ENCODE data around the gene RIN2.

Gene RIN2

DNA sequence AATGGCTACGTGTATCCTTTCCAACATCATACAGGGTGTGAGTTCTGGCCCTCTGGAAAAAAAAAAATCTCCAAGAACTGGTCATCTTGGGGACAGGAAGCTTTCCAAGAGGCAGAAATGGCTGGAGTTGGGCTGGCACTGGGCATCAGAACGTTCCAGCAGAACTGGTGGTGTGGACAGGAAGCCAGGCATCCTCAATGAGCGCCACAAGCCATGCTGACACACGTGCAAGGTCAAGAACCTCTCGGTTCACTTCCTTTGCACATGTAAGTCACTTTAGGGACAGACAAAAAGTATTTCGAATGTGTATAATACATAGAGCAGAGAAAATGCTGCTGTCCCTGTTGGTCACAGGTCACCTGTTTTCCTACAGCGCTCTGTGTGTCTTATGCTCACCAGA lies 27.4 kb upstream of the RIN2 start:
- no peaks in the 10 kb centered on the region for H3K27me3 ChIP-seq (ENCODE audit: insufficient read depth, low read length, poor library complexity, severe bottlenecking)
- no peaks in the 10 kb centered on the region for H3K79me2 ChIP-seq (ENCODE audit: insufficient read depth, low read length)
- no peak overlapping the region for H2AFZ ChIP-seq (ENCODE audit: low read length)
- H3K4me3 ChIP-seq (ENCODE audit: low read length, poor library complexity, severe bottlenecking): no peak overlapping the region
- peaks cover 26% of the 10 kb centered on the region for H3K4me1 ChIP-seq (ENCODE audit: insufficient read depth, low read length, poor library complexity, severe bottlenecking)
- H3K9me2 ChIP-seq (replicated peaks; ENCODE audit: low read depth, low read length): no peaks in the 10 kb centered on the region
- TF ChIP-seq EZH2phosphoT487 (IDR thresholded peaks at IDR 0.05; ENCODE audit: borderline replicate concordance): no peak
- no peak overlapping the region for H3K9ac ChIP-seq (ENCODE audit: low read depth, low read length, poor library complexity, severe bottlenecking)
- no peak overlapping the region for H3K4me2 ChIP-seq (ENCODE audit: low read depth, low read length, poor library complexity, severe bottlenecking)
- H3F3A ChIP-seq (ENCODE audit: low read depth): no peaks in the 10 kb centered on the region
- H4K20me1 ChIP-seq (ENCODE audit: insufficient read depth, low read length, poor library complexity, severe bottlenecking): no peaks in the 10 kb centered on the region
- no peaks in the 10 kb centered on the region for H3K36me3 ChIP-seq (ENCODE audit: insufficient read depth, low read length)
- H3K9me3 ChIP-seq (ENCODE audit: insufficient read depth, low read depth, low read length): no peaks in the 10 kb centered on the region

DNA sequence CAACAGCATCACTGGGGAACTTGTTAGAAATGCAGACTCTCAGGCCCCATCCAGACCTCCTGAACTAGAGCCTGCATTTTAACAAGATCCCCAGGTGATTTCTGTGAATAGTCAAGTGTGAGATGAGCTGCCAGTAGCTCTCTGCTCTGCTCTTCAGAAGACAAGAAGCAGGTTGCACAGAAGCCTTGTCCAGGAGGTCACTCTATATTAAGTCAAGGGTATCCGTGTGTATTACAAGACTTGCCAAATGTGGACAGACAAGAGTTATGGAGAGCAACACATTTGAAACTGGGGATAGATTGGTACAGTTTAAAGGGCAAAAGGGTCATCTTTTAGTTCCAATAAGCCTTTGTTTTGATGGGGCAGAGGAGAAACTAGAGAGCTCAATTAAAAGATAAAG lies 23.2 kb upstream of the RIN2 start:
- Histone ChIP-seq H3K9ac (ENCODE audit: low read depth, low read length, poor library complexity, severe bottlenecking) (peak overlapping the region; percentile 60), H2AFZ (ENCODE audit: low read length) (peak overlapping the region; percentile 67; the same call in 1 of the 2 replicates), H3K4me1 (ENCODE audit: insufficient read depth, low read length, poor library complexity, severe bottlenecking) (peaks cover 24% of the 10 kb centered on the region), H3K9me2 (replicated peaks; ENCODE audit: low read depth, low read length) (no peaks in the 10 kb centered on the region), H3K4me3 (ENCODE audit: low read length, poor library complexity, severe bottlenecking) (peak overlapping the region; percentile 28), H3K36me3 (ENCODE audit: insufficient read depth, low read length) (no peaks in the 10 kb centered on the region), H3K9me3 (ENCODE audit: insufficient read depth, low read depth, low read length) (no peaks in the 10 kb centered on the region), H3K27me3 (ENCODE audit: insufficient read depth, low read length, poor library complexity, severe bottlenecking) (no peaks in the 10 kb centered on the region), H3K4me2 (ENCODE audit: low read depth, low read length, poor library complexity, severe bottlenecking) (peak overlapping the region; percentile 60), H3F3A (ENCODE audit: low read depth) (no peaks in the 10 kb centered on the region), H3K79me2 (ENCODE audit: insufficient read depth, low read length) (no peaks in the 10 kb centered on the region), H4K20me1 (ENCODE audit: insufficient read depth, low read length, poor library complexity, severe bottlenecking) (no peaks in the 10 kb centered on the region)
- TF ChIP-seq EZH2phosphoT487 (IDR thresholded peaks at IDR 0.05; ENCODE audit: borderline replicate concordance): no peak
- TF ChIP-seq, protein P1, sequence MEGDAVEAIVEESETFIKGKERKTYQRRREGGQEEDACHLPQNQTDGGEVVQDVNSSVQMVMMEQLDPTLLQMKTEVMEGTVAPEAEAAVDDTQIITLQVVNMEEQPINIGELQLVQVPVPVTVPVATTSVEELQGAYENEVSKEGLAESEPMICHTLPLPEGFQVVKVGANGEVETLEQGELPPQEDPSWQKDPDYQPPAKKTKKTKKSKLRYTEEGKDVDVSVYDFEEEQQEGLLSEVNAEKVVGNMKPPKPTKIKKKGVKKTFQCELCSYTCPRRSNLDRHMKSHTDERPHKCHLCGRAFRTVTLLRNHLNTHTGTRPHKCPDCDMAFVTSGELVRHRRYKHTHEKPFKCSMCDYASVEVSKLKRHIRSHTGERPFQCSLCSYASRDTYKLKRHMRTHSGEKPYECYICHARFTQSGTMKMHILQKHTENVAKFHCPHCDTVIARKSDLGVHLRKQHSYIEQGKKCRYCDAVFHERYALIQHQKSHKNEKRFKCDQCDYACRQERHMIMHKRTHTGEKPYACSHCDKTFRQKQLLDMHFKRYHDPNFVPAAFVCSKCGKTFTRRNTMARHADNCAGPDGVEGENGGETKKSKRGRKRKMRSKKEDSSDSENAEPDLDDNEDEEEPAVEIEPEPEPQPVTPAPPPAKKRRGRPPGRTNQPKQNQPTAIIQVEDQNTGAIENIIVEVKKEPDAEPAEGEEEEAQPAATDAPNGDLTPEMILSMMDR (conservative IDR thresholded peaks at IDR 0.05; ENCODE audit: low read length): no peak

GRCh38 chr20:19735446-19735845 lies 22.6 kb upstream of the RIN2 start:
- Histone ChIP-seq H3K4me1 (ENCODE audit: insufficient read depth, low read length, poor library complexity, severe bottlenecking) (peaks cover 24% of the 10 kb centered on the region), H2AFZ (ENCODE audit: low read length) (peak overlapping the region; percentile 67; the same call in 1 of the 2 replicates), H3F3A (ENCODE audit: low read depth) (no peaks in the 10 kb centered on the region), H4K20me1 (ENCODE audit: insufficient read depth, low read length, poor library complexity, severe bottlenecking) (no peaks in the 10 kb centered on the region), H3K79me2 (ENCODE audit: insufficient read depth, low read length) (no peaks in the 10 kb centered on the region), H3K9me3 (ENCODE audit: insufficient read depth, low read depth, low read length) (no peaks in the 10 kb centered on the region), H3K36me3 (ENCODE audit: insufficient read depth, low read length) (no peaks in the 10 kb centered on the region), H3K4me2 (ENCODE audit: low read depth, low read length, poor library complexity, severe bottlenecking) (peak overlapping the region; percentile 60), H3K9me2 (replicated peaks; ENCODE audit: low read depth, low read length) (no peaks in the 10 kb centered on the region), H3K9ac (ENCODE audit: low read depth, low read length, poor library complexity, severe bottlenecking) (peak overlapping the region; percentile 60), H3K4me3 (ENCODE audit: low read length, poor library complexity, severe bottlenecking) (peak overlapping the region; percentile 45), H3K27me3 (ENCODE audit: insufficient read depth, low read length, poor library complexity, severe bottlenecking) (no peaks in the 10 kb centered on the region)
- TF ChIP-seq, protein P1 (conservative IDR thresholded peaks at IDR 0.05; ENCODE audit: low read length): no peak
- no peak for TF ChIP-seq EZH2phosphoT487 (IDR thresholded peaks at IDR 0.05; ENCODE audit: borderline replicate concordance)

- H3K79me2 ChIP-seq (ENCODE audit: insufficient read depth, low read length): no peaks in the 10 kb centered on the region
- no peak overlapping the region for H3K9ac ChIP-seq (ENCODE audit: low read depth, low read length, poor library complexity, severe bottlenecking)
- H3K4me2 ChIP-seq (ENCODE audit: low read depth, low read length, poor library complexity, severe bottlenecking): no peak overlapping the region
- no peaks in the 10 kb centered on the region for H4K20me1 ChIP-seq (ENCODE audit: insufficient read depth, low read length, poor library complexity, severe bottlenecking)
- no peaks in the 10 kb centered on the region for H3K9me3 ChIP-seq (ENCODE audit: insufficient read depth, low read depth, low read length)
- H3K4me3 ChIP-seq (ENCODE audit: low read length, poor library complexity, severe bottlenecking): no peak overlapping the region
- peak overlapping the region; percentile 4; the same call in 1 of the 2 replicates for H2AFZ ChIP-seq (ENCODE audit: low read length)
- H3K9me2 ChIP-seq (replicated peaks; ENCODE audit: low read depth, low read length): no peaks in the 10 kb centered on the region
- H3K36me3 ChIP-seq (ENCODE audit: insufficient read depth, low read length): no peaks in the 10 kb centered on the region
- H3F3A ChIP-seq (ENCODE audit: low read depth): no peaks in the 10 kb centered on the region
- TF ChIP-seq, protein P1 (conservative IDR thresholded peaks at IDR 0.05; ENCODE audit: low read length): no peak
- TF ChIP-seq EZH2phosphoT487 (IDR thresholded peaks at IDR 0.05; ENCODE audit: borderline replicate concordance): no peak
- H3K27me3 ChIP-seq (ENCODE audit: insufficient read depth, low read length, poor library complexity, severe bottlenecking): no peaks in the 10 kb centered on the region
- H3K4me1 ChIP-seq (ENCODE audit: insufficient read depth, low read length, poor library complexity, severe bottlenecking): peaks cover 29% of the 10 kb centered on the region
Observed at GRCh38 chr20:19737025-19737424, 21.0 kb upstream of the RIN2 start.
